NCI-H82 treated with DMSO at 0.1 percent for 48 hours (cell line): ENCODE results near the gene NKX2-2.
"Not testable (repeated sequence)": the region's sequence is repeated elsewhere in the genome, so short reads cannot be mapped to it uniquely, and the experiment has no call there.

ENCODE experiments used
- DNase-seq: peaks from one replicate; lab custom pipeline; 2025; ENCODE audit not compliant: unreplicated experiment; lab: John Stamatoyannopoulos, UW

Gene NKX2-2

DNA sequence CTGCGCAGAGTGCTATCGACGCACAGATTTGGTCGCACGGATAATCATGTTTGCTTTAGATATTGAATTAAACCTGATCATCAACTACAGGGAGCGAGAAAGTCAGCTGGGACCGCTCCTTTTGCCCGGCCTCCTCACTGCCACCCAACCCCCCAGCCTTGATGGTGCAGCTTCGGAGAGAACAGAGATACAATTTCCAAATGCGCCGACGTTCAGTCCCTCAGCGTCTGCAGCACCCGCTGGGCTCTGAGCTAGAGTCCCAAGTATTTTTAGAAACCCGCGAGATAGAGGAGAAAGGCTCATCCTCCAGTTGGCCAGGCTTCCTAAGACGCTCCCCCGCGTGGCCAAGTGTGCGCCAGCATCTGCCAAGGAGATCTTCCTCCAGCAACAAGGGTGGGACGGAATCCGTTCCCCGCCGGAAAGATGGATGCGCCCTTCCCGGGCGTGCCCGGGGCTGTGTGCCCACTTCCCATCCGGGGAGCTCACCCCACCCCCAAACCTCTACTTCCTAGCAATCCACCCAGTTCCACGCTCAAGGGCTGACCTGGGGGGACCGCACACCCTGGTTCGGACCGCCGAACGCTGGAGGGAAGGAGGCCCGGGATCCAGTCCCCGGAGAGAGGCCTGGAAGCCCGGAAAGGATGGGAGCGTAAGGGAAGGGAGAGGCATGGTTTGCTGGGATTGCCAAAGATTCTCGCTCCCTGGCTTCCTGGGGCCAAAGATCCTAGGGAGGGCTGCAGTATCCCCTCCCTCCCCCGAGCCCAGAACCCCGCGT, 4.1 kb downstream of the NKX2-2 start:
- no peak for DNase-seq

DNA sequence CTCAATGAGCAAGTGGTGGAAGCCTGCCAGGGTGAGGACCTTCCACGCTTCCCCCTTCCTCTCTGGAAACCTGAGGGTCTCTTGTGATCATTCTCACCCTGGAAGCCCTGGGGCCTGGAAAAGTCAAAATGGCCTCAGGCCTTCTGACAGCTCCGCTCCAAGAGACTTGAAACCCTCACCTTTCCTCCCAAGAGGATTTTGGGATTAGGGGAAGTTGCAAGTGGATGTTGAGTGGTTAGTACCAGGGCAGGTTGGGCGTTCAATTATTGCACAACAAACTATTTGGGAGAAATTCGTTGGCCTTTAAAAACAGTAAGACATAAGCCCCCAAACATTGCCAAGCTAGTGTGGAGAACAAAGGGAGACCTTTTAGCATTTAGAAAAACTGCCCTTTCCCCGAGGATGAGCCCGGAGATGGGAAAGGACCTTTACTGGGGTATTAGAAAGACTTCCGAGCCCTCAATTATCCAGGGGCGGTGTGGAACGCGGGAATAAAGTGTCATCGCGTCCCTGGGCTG, 4.7 kb downstream of the NKX2-2 start:
- DNase-seq, result no peak

GRCh38 chr20:21508230-21509078, 5.4 kb downstream of the NKX2-2 start:
- no peak for DNase-seq

GRCh38 chr20:21507400-21508229, 6.2 kb downstream of the NKX2-2 start:
- DNase-seq, result no peak

- DNase-seq, result peak; percentile 15
Observed at GRCh38 chr20:21505810-21506530, 7.9 kb downstream of the NKX2-2 start.

- DNase-seq, result peak; percentile 16
Observed at GRCh38 chr20:21505161-21505809, 8.6 kb downstream of the NKX2-2 start.

DNA sequence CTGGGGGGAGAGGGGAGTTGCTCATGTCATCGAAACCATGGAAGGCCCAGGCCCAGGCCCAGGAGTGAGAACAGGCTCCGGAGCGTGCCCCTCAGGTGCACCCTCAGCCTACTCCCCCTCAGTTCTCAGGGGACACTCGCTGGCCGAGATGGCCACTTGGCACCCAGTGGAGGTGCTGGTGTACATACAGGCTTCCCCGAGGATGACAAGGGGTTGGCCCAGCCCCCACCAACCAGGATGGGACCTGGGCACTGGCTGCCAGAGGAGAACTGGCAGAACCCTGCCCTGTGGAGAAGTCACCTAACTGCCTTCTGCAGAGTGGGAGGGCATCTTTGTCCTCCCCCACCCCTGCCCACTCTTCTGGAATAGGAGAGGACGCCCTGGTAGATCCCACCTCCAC, 9.5 kb downstream of the NKX2-2 start:
- no peak for DNase-seq

GRCh38 chr20:21503345-21503744, 10.5 kb downstream of the NKX2-2 start:
- no peak for DNase-seq

DNA sequence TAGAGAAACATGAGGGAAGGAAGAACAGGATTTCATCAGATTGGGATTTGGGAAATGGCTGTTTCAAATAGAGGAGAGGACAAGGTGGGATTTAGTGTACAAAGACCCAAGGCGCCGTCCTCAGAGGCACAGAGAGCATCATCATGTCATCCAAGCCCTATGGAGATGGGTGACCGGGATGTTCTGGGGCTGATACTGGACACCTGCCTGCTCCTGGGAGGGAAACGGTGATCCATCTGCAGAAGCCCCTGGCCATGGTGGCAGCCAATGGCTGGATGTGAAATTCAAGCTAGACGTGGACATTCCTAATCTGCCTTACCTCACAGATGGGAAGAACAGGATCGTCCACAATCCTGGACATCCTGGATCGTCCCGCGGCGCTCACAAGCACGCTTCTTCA, 12.7 kb downstream of the NKX2-2 start:
- no peak for DNase-seq

DNA sequence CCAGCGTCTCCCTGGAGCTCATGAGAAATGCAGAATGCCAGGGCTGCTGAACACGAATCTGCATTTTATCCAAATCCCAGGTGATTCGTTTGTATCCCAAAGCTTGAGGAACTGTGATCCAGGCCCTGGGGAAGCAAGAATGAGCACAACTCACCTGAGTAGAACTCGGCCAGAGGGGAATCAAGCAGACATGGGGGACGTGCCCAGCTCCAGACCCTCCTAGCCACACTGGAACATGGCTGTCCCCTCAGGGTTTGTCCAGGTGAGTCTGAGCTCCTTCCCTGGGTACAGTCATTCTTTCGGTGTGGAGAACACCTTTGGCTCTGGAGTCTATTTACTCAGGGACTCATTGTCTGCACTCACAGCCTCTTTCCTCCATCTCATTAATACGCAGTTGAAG, 13.3 kb downstream of the NKX2-2 start:
- DNase-seq, result no peak

- DNase-seq, result no peak
Observed at GRCh38 chr20:21499641-21500040, 14.2 kb downstream of the NKX2-2 start.

DNA sequence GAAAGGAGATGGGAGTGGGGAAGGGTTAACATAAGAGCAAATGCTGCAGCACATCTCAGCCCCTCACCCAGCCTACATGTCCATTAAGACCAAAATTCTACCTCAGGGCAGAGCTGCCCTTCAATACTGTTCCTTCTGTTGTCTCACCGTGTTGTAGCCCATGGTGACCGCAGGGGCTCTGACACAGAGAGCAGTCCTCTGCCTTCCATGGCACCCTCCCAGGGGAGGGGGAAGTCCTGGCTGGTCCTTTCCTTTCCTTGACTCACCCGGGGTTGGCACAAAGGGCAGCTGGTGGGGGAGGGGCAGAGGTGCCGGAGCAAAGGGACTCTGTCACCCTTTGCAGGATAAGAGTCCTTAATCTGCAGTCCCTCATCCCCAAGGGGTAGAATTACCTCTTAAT, 15.2 kb downstream of the NKX2-2 start:
- DNase-seq, result peak; percentile 33

DNA sequence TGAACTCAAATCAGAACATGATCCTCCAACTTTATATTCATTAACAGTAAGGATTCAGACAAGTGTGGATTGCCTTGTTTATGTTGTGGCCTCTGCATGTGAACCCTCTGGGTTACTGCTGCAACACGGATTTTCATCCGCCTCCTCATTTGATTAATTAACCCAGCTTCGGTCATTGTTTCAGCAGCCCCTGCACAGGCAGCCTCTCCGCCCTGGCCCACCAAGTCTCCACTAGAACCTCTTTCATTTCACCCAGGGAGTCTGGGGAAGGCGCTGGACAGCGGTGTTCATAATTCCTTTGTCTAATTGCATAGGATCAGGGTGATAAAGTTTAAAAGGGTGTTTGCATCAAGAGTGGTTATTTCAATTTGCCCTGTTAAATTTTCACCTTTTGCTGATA, 15.7 kb downstream of the NKX2-2 start:
- DNase-seq, result no peak

GRCh38 chr20:21496452-21496851, 17.4 kb downstream of the NKX2-2 start:
- DNase-seq, result no peak

DNA sequence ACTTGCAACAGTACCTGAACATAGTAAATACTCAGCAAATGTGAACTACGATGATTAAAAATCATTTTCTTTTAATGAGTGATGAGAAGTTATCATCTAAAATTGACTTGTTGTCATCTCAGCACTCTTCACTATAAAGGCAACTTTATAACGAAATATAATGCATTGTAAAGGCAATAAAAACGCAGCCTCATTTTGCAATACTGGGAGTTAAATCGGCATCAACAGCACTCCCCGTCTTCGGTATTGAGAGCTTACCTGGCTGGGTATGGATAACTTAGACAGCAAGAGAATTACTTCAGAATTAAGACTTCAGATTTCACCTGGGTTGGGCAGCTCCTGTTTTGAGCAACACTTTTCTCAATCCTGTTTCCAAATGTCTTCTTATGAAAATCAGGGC, 20.8 kb downstream of the NKX2-2 start:
- no peak for DNase-seq

- no peak for DNase-seq
Observed at GRCh38 chr20:21490105-21490504, 23.8 kb downstream of the NKX2-2 start.

- not testable (repeated sequence) for DNase-seq
Observed at GRCh38 chr20:21480144-21480543, 33.7 kb downstream of the NKX2-2 start.

- DNase-seq, result no peak
Observed at GRCh38 chr20:21465799-21466198, 48.1 kb downstream of the NKX2-2 start.

- no peak for DNase-seq
Observed at GRCh38 chr20:21464916-21465315, 48.9 kb downstream of the NKX2-2 start.
